ENCODE measurements around the gene DNAH1.
A peak's percentile ranks its signal among the peaks of the same experiment; 100 is the strongest.

Gene DNAH1

GRCh38 chr3:52318186-52318816 lies 2.2 kb downstream of the DNAH1 start:
- no peak overlapping the region for H3K9ac ChIP-seq (ENCODE audit: low read depth, low read length)
- H3K27me3 ChIP-seq (ENCODE audit: control insufficient read depth, insufficient read depth, low read length) = peaks cover 11% of the 10 kb centered on the region
- no peaks in the 10 kb centered on the region for H3K4me1 ChIP-seq (ENCODE audit: control insufficient read depth, insufficient read depth, low read length)
- no peaks in the 10 kb centered on the region for H3K9me3 ChIP-seq (ENCODE audit: control insufficient read depth, insufficient read depth, low read length)
- peak overlapping the region; percentile 61 for H3K4me3 ChIP-seq (ENCODE audit: low read depth, low read length)
- no peaks in the 10 kb centered on the region for H3K36me3 ChIP-seq (ENCODE audit: control insufficient read depth, insufficient read depth, low read length)

- Histone ChIP-seq H3K36me3 (ENCODE audit: control insufficient read depth, insufficient read depth, low read length) (no peaks in the 10 kb centered on the region), H3K4me3 (ENCODE audit: low read depth, low read length) (no peak overlapping the region), H3K9ac (ENCODE audit: low read depth, low read length) (no peak overlapping the region), H3K27me3 (ENCODE audit: control insufficient read depth, insufficient read depth, low read length) (peaks cover 11% of the 10 kb centered on the region), H3K4me1 (ENCODE audit: control insufficient read depth, insufficient read depth, low read length) (no peaks in the 10 kb centered on the region), H3K9me3 (ENCODE audit: control insufficient read depth, insufficient read depth, low read length) (no peaks in the 10 kb centered on the region)
Observed at GRCh38 chr3:52319921-52320595, 3.9 kb downstream of the DNAH1 start.

GRCh38 chr3:52321481-52321880 lies 5.4 kb downstream of the DNAH1 start:
- H3K4me3 ChIP-seq (ENCODE audit: low read depth, low read length) = no peak overlapping the region
- H3K4me1 ChIP-seq (ENCODE audit: control insufficient read depth, insufficient read depth, low read length) = no peaks in the 10 kb centered on the region
- peaks cover 11% of the 10 kb centered on the region for H3K27me3 ChIP-seq (ENCODE audit: control insufficient read depth, insufficient read depth, low read length)
- no peaks in the 10 kb centered on the region for H3K9me3 ChIP-seq (ENCODE audit: control insufficient read depth, insufficient read depth, low read length)
- no peaks in the 10 kb centered on the region for H3K36me3 ChIP-seq (ENCODE audit: control insufficient read depth, insufficient read depth, low read length)
- no peak overlapping the region for H3K9ac ChIP-seq (ENCODE audit: low read depth, low read length)

- no peaks in the 10 kb centered on the region for H3K9me3 ChIP-seq (ENCODE audit: control insufficient read depth, insufficient read depth, low read length)
- H3K9ac ChIP-seq (ENCODE audit: low read depth, low read length) = no peak overlapping the region
- no peaks in the 10 kb centered on the region for H3K4me1 ChIP-seq (ENCODE audit: control insufficient read depth, insufficient read depth, low read length)
- no peaks in the 10 kb centered on the region for H3K36me3 ChIP-seq (ENCODE audit: control insufficient read depth, insufficient read depth, low read length)
- H3K4me3 ChIP-seq (ENCODE audit: low read depth, low read length) = no peak overlapping the region
- peaks cover 11% of the 10 kb centered on the region for H3K27me3 ChIP-seq (ENCODE audit: control insufficient read depth, insufficient read depth, low read length)
Observed at GRCh38 chr3:52322466-52322865, 6.3 kb downstream of the DNAH1 start.

- Histone ChIP-seq H3K27me3 (ENCODE audit: control insufficient read depth, insufficient read depth, low read length) (peaks cover 5% of the 10 kb centered on the region), H3K9me3 (ENCODE audit: control insufficient read depth, insufficient read depth, low read length) (no peaks in the 10 kb centered on the region), H3K4me3 (ENCODE audit: low read depth, low read length) (no peak overlapping the region), H3K36me3 (ENCODE audit: control insufficient read depth, insufficient read depth, low read length) (no peaks in the 10 kb centered on the region), H3K9ac (ENCODE audit: low read depth, low read length) (no peak overlapping the region), H3K4me1 (ENCODE audit: control insufficient read depth, insufficient read depth, low read length) (no peaks in the 10 kb centered on the region)
Observed at GRCh38 chr3:52323526-52324295, 7.6 kb downstream of the DNAH1 start.

- Histone ChIP-seq H3K4me1 (ENCODE audit: control insufficient read depth, insufficient read depth, low read length) (no peaks in the 10 kb centered on the region), H3K9me3 (ENCODE audit: control insufficient read depth, insufficient read depth, low read length) (no peaks in the 10 kb centered on the region), H3K4me3 (ENCODE audit: low read depth, low read length) (no peak overlapping the region), H3K9ac (ENCODE audit: low read depth, low read length) (no peak overlapping the region), H3K27me3 (ENCODE audit: control insufficient read depth, insufficient read depth, low read length) (no peaks in the 10 kb centered on the region), H3K36me3 (ENCODE audit: control insufficient read depth, insufficient read depth, low read length) (no peaks in the 10 kb centered on the region)
Observed at GRCh38 chr3:52324676-52325075, 8.6 kb downstream of the DNAH1 start.

GRCh38 chr3:52325686-52326085 lies 9.6 kb downstream of the DNAH1 start:
- Histone ChIP-seq H3K9ac (ENCODE audit: low read depth, low read length) (no peak overlapping the region), H3K9me3 (ENCODE audit: control insufficient read depth, insufficient read depth, low read length) (no peaks in the 10 kb centered on the region), H3K4me1 (ENCODE audit: control insufficient read depth, insufficient read depth, low read length) (no peaks in the 10 kb centered on the region), H3K36me3 (ENCODE audit: control insufficient read depth, insufficient read depth, low read length) (no peaks in the 10 kb centered on the region), H3K4me3 (ENCODE audit: low read depth, low read length) (no peak overlapping the region), H3K27me3 (ENCODE audit: control insufficient read depth, insufficient read depth, low read length) (no peaks in the 10 kb centered on the region)

GRCh38 chr3:52326976-52327375 lies 10.9 kb downstream of the DNAH1 start:
- Histone ChIP-seq H3K4me1 (ENCODE audit: control insufficient read depth, insufficient read depth, low read length) (no peaks in the 10 kb centered on the region), H3K9me3 (ENCODE audit: control insufficient read depth, insufficient read depth, low read length) (no peaks in the 10 kb centered on the region), H3K27me3 (ENCODE audit: control insufficient read depth, insufficient read depth, low read length) (no peaks in the 10 kb centered on the region), H3K4me3 (ENCODE audit: low read depth, low read length) (no peak overlapping the region), H3K9ac (ENCODE audit: low read depth, low read length) (no peak overlapping the region), H3K36me3 (ENCODE audit: control insufficient read depth, insufficient read depth, low read length) (no peaks in the 10 kb centered on the region)

- no peaks in the 10 kb centered on the region for H3K9me3 ChIP-seq (ENCODE audit: control insufficient read depth, insufficient read depth, low read length)
- H3K4me3 ChIP-seq (ENCODE audit: low read depth, low read length) = no peak overlapping the region
- no peak overlapping the region for H3K9ac ChIP-seq (ENCODE audit: low read depth, low read length)
- H3K4me1 ChIP-seq (ENCODE audit: control insufficient read depth, insufficient read depth, low read length) = no peaks in the 10 kb centered on the region
- no peaks in the 10 kb centered on the region for H3K27me3 ChIP-seq (ENCODE audit: control insufficient read depth, insufficient read depth, low read length)
- no peaks in the 10 kb centered on the region for H3K36me3 ChIP-seq (ENCODE audit: control insufficient read depth, insufficient read depth, low read length)
Observed at GRCh38 chr3:52327486-52328290, 11.6 kb downstream of the DNAH1 start.

GRCh38 chr3:52328536-52329080 lies 12.5 kb downstream of the DNAH1 start:
- Histone ChIP-seq H3K27me3 (ENCODE audit: control insufficient read depth, insufficient read depth, low read length) (no peaks in the 10 kb centered on the region), H3K9me3 (ENCODE audit: control insufficient read depth, insufficient read depth, low read length) (no peaks in the 10 kb centered on the region), H3K4me3 (ENCODE audit: low read depth, low read length) (no peak overlapping the region), H3K36me3 (ENCODE audit: control insufficient read depth, insufficient read depth, low read length) (no peaks in the 10 kb centered on the region), H3K9ac (ENCODE audit: low read depth, low read length) (no peak overlapping the region), H3K4me1 (ENCODE audit: control insufficient read depth, insufficient read depth, low read length) (no peaks in the 10 kb centered on the region)

GRCh38 chr3:52330194-52330805 lies 14.2 kb downstream of the DNAH1 start:
- Histone ChIP-seq H3K27me3 (ENCODE audit: control insufficient read depth, insufficient read depth, low read length) (no peaks in the 10 kb centered on the region), H3K4me1 (ENCODE audit: control insufficient read depth, insufficient read depth, low read length) (no peaks in the 10 kb centered on the region), H3K9ac (ENCODE audit: low read depth, low read length) (no peak overlapping the region), H3K36me3 (ENCODE audit: control insufficient read depth, insufficient read depth, low read length) (no peaks in the 10 kb centered on the region), H3K4me3 (ENCODE audit: low read depth, low read length) (no peak overlapping the region), H3K9me3 (ENCODE audit: control insufficient read depth, insufficient read depth, low read length) (no peaks in the 10 kb centered on the region)
